H1 (cell line): ENCODE measurements around the gene AXIN2. TPM values are rescaled to one million over a fixed set of nuclear protein-coding genes. Genes with fewer than 3 reads are reported as not detected.
A peak's percentile ranks its signal among the peaks of the same experiment; 100 is the strongest.

Experiments
- CTCF ChIA-PET: fragments of 300-600 bp; sonication (Branson Sonifier 250); formaldehyde crosslinking; loops from one replicate; lab custom pipeline; 2021; ENCODE audit not compliant: partially characterized antibody; lab: Charles Lee
- POLR2A ChIA-PET: fragments of 300-600 bp; sonication (Branson Sonifier 250); formaldehyde crosslinking; loops from one replicate; lab custom pipeline; 2021; ENCODE audit warnings: inconsistent platforms; ENCODE audit not compliant: partially characterized antibody; lab: Charles Lee
- DNase-seq, 2 experiments: peaks; one replicate each; pipeline versions ENCODE4 v3.0.0 to v3.0.0-alpha.2; 2010 to 2022; ENCODE audit warnings: low spot score in 2 of 2, low read depth in 1 of 2, mixed read lengths in 1 of 2
- FAIRE-seq: peaks from 2 replicates; lab custom pipeline; 2011; peaks lifted over from hg19 to GRCh38; lab: Jason Lieb, UNC
- H2AFZ ChIP-seq: 2 replicates; pipeline ENCODE4 v1.8.1; 2012; ENCODE audit warnings: low read length, inconsistent platforms
- H2AK5ac ChIP-seq: 2 replicates; pipeline ENCODE4 v1.6.1; 2013; ENCODE audit warnings: low read depth, low read length
- H2BK120ac ChIP-seq: replicated peaks from 2 replicates; pipeline ENCODE3; 2013; ENCODE audit warnings: low read depth, low read length, inconsistent platforms
- H2BK12ac ChIP-seq: 2 replicates; pipeline ENCODE4 v1.6.1; 2013; ENCODE audit warnings: low read depth, low read length
- H2BK15ac ChIP-seq: 2 replicates; pipeline ENCODE4 v1.6.1; 2013; ENCODE audit warnings: low read length
- H2BK20ac ChIP-seq: 2 replicates; pipeline ENCODE4 v1.6.1; 2013; ENCODE audit warnings: low read length
- H2BK5ac ChIP-seq: 2 replicates; pipeline ENCODE4 v1.6.1; 2013; ENCODE audit warnings: low read depth, low read length
- H3K14ac ChIP-seq: 2 replicates; pipeline ENCODE4 v1.6.1; 2013; ENCODE audit warnings: inconsistent platforms; ENCODE audit not compliant: insufficient read length
- H3K18ac ChIP-seq: 2 replicates; pipeline ENCODE4 v1.6.1; 2013; ENCODE audit warnings: low read length; ENCODE audit errors: extremely low read depth
- H3K23ac ChIP-seq: 2 replicates; pipeline ENCODE4 v1.6.1; 2013; ENCODE audit warnings: inconsistent platforms; ENCODE audit not compliant: insufficient read length
- H3K23me2 ChIP-seq: 2 replicates; pipeline ENCODE4 v1.6.1; 2013; ENCODE audit warnings: low read depth, low read length
- H3K27ac ChIP-seq: 2 replicates; pipeline ENCODE4 v1.6.1; 2011; ENCODE audit warnings: low read depth, low read length, inconsistent platforms
- H3K27me3 ChIP-seq, 4 experiments: replicated peaks in 1 of 4; 1 replicate in 1 of 4; 2 replicates in 3 of 4; pipeline versions ENCODE4 v1.6.1 to v1.8.1; 2011 to 2013; ENCODE audit warnings: low read length in 3 of 4, mild to moderate bottlenecking in 3 of 4, inconsistent platforms in 2 of 4, mixed read lengths in 2 of 4, moderate library complexity in 1 of 4; ENCODE audit not compliant: control insufficient read depth in 3 of 4, insufficient read depth in 3 of 4; ENCODE audit errors: extremely low read depth in 1 of 4
- H3K36me3 ChIP-seq, 4 experiments: 2 replicates each; pipeline versions ENCODE4 v1.6.1 to v1.8.1; 2011 to 2013; ENCODE audit warnings: mild to moderate bottlenecking in 4 of 4, low read length in 3 of 4, moderate library complexity in 2 of 4, control low read depth in 1 of 4, inconsistent platforms in 1 of 4; ENCODE audit not compliant: insufficient read depth in 4 of 4, control insufficient read depth in 2 of 4
- H3K4ac ChIP-seq: replicated peaks from 2 replicates; pipeline ENCODE3; 2013; ENCODE audit warnings: low read length, low read depth, mixed read lengths, inconsistent platforms; ENCODE audit not compliant: insufficient read length
- H3K4me1 ChIP-seq, 4 experiments: replicated peaks in 1 of 4; 1 replicate in 1 of 4; 2 replicates in 3 of 4; pipeline versions ENCODE4 v1.6.1 to v1.8.1; 2011 to 2013; ENCODE audit warnings: low read length in 3 of 4, inconsistent platforms in 2 of 4, mixed read lengths in 1 of 4; ENCODE audit not compliant: insufficient read depth in 4 of 4, control insufficient read depth in 3 of 4
- H3K4me2 ChIP-seq, 2 experiments: 2 replicates each; pipeline versions ENCODE4 v1.6.1 to v1.8.1; 2011 to 2013; ENCODE audit warnings: low read depth in 2 of 2, low read length in 2 of 2, control low read depth in 1 of 2, inconsistent platforms in 1 of 2, mild to moderate bottlenecking in 1 of 2; ENCODE audit not compliant: insufficient read depth in 1 of 2
- H3K4me3 ChIP-seq, 4 experiments: fragments of 200-600, 300-600 bp in 1 of 4; sonication (generic), shearing (Covaris generic), sonication (Bioruptor Twin) in 1 of 4; 2 replicates each; pipeline versions ENCODE4 v1.5.1 to v1.8.1; 2011 to 2016; ENCODE audit warnings: low read length in 4 of 4, low read depth in 3 of 4, control low read depth in 2 of 4, inconsistent platforms in 2 of 4, mild to moderate bottlenecking in 2 of 4, mixed read lengths in 1 of 4, moderate library complexity in 1 of 4; ENCODE audit not compliant: insufficient read depth in 2 of 4; ENCODE audit errors: extremely low read depth in 1 of 4
- H3K56ac ChIP-seq: replicated peaks from 2 replicates; pipeline ENCODE3; 2013; ENCODE audit warnings: low read depth, mild to moderate bottlenecking, mixed read lengths, low read length, inconsistent platforms; ENCODE audit not compliant: insufficient read length
- H3K79me1 ChIP-seq: 2 replicates; pipeline ENCODE4 v1.6.1; 2013; ENCODE audit warnings: low read depth, low read length, control low read depth
- H3K79me2 ChIP-seq, 2 experiments: 2 replicates each; pipeline versions ENCODE4 v1.6.1 to v1.8.1; 2012 to 2013; ENCODE audit warnings: low read length in 2 of 2, mild to moderate bottlenecking in 2 of 2, inconsistent platforms in 1 of 2; ENCODE audit not compliant: insufficient read depth in 2 of 2, control insufficient read depth in 1 of 2
- H3K9ac ChIP-seq, 4 experiments: replicated peaks in 1 of 4; 1 replicate in 1 of 4; 2 replicates in 3 of 4; pipeline versions ENCODE4 v1.6.1 to v1.8.1; 2011 to 2013; ENCODE audit warnings: low read depth in 3 of 4, low read length in 3 of 4, control low read depth in 2 of 4, mild to moderate bottlenecking in 2 of 4, moderate library complexity in 2 of 4, inconsistent platforms in 1 of 4; ENCODE audit errors: extremely low read depth in 1 of 4
- H3K9me3 ChIP-seq, 2 experiments: 2 replicates each; pipeline versions ENCODE4 v1.6.1 to v1.8.1; 2012 to 2013; ENCODE audit warnings: mild to moderate bottlenecking in 2 of 2, moderate library complexity in 2 of 2, control low read depth in 1 of 2, inconsistent platforms in 1 of 2, low read depth in 1 of 2, low read length in 1 of 2, mixed read lengths in 1 of 2; ENCODE audit not compliant: insufficient read depth in 2 of 2
- H4K20me1 ChIP-seq, 2 experiments: replicated peaks in 1 of 2; 2 replicates each; pipeline versions ENCODE3 to v1.8.1; 2011 to 2013; ENCODE audit warnings: inconsistent platforms in 2 of 2, low read length in 2 of 2, mild to moderate bottlenecking in 1 of 2; ENCODE audit not compliant: insufficient read depth in 2 of 2, control insufficient read depth in 1 of 2
- H4K5ac ChIP-seq: 2 replicates; pipeline ENCODE4 v1.6.1; 2013; ENCODE audit warnings: low read length, low read depth, mixed read lengths, inconsistent platforms; ENCODE audit not compliant: insufficient read length
- H4K8ac ChIP-seq: 2 replicates; pipeline ENCODE4 v1.8.0; 2013; ENCODE audit warnings: mild to moderate bottlenecking, moderate library complexity, low read length, inconsistent platforms; ENCODE audit not compliant: insufficient read depth; ENCODE audit errors: extremely low read depth
- H4K91ac ChIP-seq: replicated peaks from 2 replicates; pipeline ENCODE3; 2013; ENCODE audit warnings: low read length, mixed read lengths, inconsistent platforms; ENCODE audit not compliant: insufficient read length
- EP300 ChIP-seq, 2 experiments: IDR thresholded peaks; 1 replicate in 1 of 2; 2 replicates in 1 of 2; pipeline ENCODE4 v1.6.1; 2011 to 2012; ENCODE audit warnings: low read depth in 2 of 2, low read length in 2 of 2, mild to moderate bottlenecking in 2 of 2, borderline replicate concordance in 1 of 2, inconsistent platforms in 1 of 2, moderate library complexity in 1 of 2
- SIN3A ChIP-seq, 2 experiments: IDR thresholded peaks in 1 of 2; conservative IDR thresholded peaks in 1 of 2; 2 replicates each; pipeline ENCODE4 v1.6.1; 2011 to 2012; ENCODE audit warnings: low read length in 2 of 2, improper control_type of control experiment in 1 of 2, low read depth in 1 of 2, mild to moderate bottlenecking in 1 of 2
- WGBS, 2 experiments: shearing (Covaris generic) in 1 of 2; methylation state at CpG; one replicate each; pipeline versions ENCODE4 v1.1.6 to v1.1.7; 2013 to 2015; ENCODE audit warnings: low lambda C conversion rate in 2 of 2, mixed read lengths in 2 of 2, inconsistent platforms in 1 of 2, low coverage in 1 of 2, missing lambda C conversion rate in 1 of 2; ENCODE audit not compliant: insufficient replicate concordance in 2 of 2, insufficient coverage in 1 of 2, insufficient read length in 1 of 2; ENCODE audit errors: extremely low coverage in 1 of 2, missing lambda C conversion rate in 1 of 2; 5-methylcytosine and 5-hydroxymethylcytosine counted together
- polyA plus RNA-seq, 7 experiments: library from polyadenylated mRNA; depleted of rRNA in 3 of 7; stranded (reverse) in 5 of 7; unstranded in 2 of 7; fragments of >200 nt in 5 of 7; fragments of 200-250 nt in 2 of 7; gene quantifications; 1 replicate in 5 of 7; 2 replicates in 1 of 7; 4 replicates in 1 of 7; pipeline versions ENCODE4 v1.2.1 to v1.2.3, GENCODE V29; 2011 to 2013; ENCODE audit warnings: missing spikeins in 2 of 7, mixed read lengths in 2 of 7
- total RNA-seq: library from RNA; stranded (reverse); fragmentation: NEBNext Ultra II Directional; extraction: Animal tissue kit (Norgen Biotek cat#: 25700); gene quantifications from 2 replicates; pipeline ENCODE4 v1.2.1, GENCODE V29; 2021

Gene AXIN2
- total and polyA plus RNA-seq, 2 of the 8 experiments (the other 6 are each of a cell fraction or from before 2014, with no cell fraction given): 17.7 to 33.4 TPM

DNA sequence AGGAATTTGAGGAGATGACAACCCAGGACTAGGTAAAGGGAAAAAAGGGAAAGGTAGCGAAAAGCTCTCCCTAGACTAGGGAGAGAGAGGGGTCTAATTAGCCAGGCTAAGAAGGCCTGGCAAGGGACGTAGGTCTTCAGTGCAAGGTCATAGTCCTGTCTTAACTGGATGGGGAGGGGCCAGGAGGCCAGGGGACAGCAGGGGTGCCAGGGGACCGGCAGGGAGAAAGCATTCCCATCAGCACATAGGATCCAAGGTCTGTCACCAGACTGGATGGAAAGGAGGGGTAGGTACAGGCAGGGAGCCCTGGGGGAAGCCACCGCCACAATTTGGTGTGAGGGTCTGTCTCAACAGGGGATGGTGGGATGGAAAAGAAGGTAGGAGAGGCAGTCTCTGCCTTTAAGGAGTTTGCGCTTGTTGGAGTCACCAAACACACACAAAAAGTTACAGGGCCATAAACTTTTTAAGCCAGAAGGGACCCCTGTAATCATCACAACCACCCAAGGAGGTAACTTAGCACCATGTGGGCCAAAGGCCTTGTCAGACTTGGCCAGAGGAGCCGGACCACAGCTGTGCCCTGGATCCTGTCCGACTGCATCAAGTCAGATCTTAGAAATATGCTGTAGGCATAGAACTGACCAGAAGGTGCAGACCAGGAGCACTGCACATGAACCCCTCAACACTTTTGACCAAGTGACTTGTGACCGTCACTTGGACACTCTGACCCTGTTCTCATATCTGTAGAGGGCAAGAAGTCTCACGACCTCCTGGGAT is 10.0 kb downstream of the AXIN2 start:
- H3K23me2 ChIP-seq: no peaks in the 10 kb centered on the region
- 0 out of 2 replicates have a peak overlapping the region, but pooled peaks have one; percentile 37 for H2BK15ac ChIP-seq
- no peaks in the 10 kb centered on the region for H3K9me3 ChIP-seq
- WGBS, 2 experiments: 92% methylated on average over 9 of the region's 9 CpGs; no CpG with 5 or more reads in 1 of the 2 experiments
- no peak overlapping the region for H3K14ac ChIP-seq
- peak overlapping the region in 1 of 2 experiments; percentile 0; a peak in 1 of 4 replicates for H3K4me2 ChIP-seq
- no peak overlapping the region for H2AK5ac ChIP-seq
- no peak overlapping the region for H3K23ac ChIP-seq
- no peak overlapping the region for H3K9ac ChIP-seq
- H3K36me3 ChIP-seq: peaks cover 4 to 38% (median 14%) of the 10 kb centered on the region in 4 experiments; a peak in 6 of 8 replicates
- peaks cover 18 to 61% of the 10 kb centered on the region in 2 experiments for H4K20me1 ChIP-seq
- TF ChIP-seq SIN3A (conservative IDR thresholded peaks at IDR 0.05 in 1 of 2, IDR thresholded peaks at IDR 0.05 in 1 of 2; ENCODE audit: low read depth in 1 of 2, low read length in 2 of 2): no peak
- TF ChIP-seq EP300 (IDR thresholded peaks at IDR 0.05; ENCODE audit: borderline replicate concordance in 1 of 2, low read depth in 2 of 2, low read length in 2 of 2): no peak
- H3K27me3 ChIP-seq: no peaks in the 10 kb centered on the region
- H2BK120ac ChIP-seq: no peak overlapping the region
- no peak overlapping the region for H2BK12ac ChIP-seq
- H2BK20ac ChIP-seq: no peak overlapping the region
- H2BK5ac ChIP-seq: 0 out of 2 replicates have a peak overlapping the region, but pooled peaks have one; percentile 2
- H4K8ac ChIP-seq: no peak overlapping the region; the same call in 1 of the 2 replicates
- peaks cover 15 to 33% (median 18%) of the 10 kb centered on the region in 4 experiments for H3K4me1 ChIP-seq
- no peak overlapping the region for H3K4me3 ChIP-seq
- H2AFZ ChIP-seq: no peak overlapping the region
- no peak overlapping the region for H4K5ac ChIP-seq
- FAIRE-seq (no peak), DNase-seq (no peak)
- H4K91ac ChIP-seq: no peak overlapping the region
- H3K27ac ChIP-seq: no peak overlapping the region; the same call in 1 of the 2 replicates
- H3K79me2 ChIP-seq: peaks cover 0 to 50% of the 10 kb centered on the region in 2 experiments
- no peak overlapping the region for H3K4ac ChIP-seq
- H3K18ac ChIP-seq: peak overlapping the region; percentile 61
- CTCF ChIA-PET: interaction anchor here (0.6 to 2.2 kb wide), 4 partner anchors 58 to 178 kb away, joined by 3 to 7 read pairs (median 3); no protein-coding TSS in a partner anchor
- POLR2A ChIA-PET: no interaction called here
- peaks cover 27% of the 10 kb centered on the region for H3K79me1 ChIP-seq
- no peak overlapping the region for H3K56ac ChIP-seq
